Chondrocyte (in vitro differentiated cells): ENCODE measurements around the gene CHL1. TPM values are rescaled to one million over a fixed set of nuclear protein-coding genes. Genes with fewer than 3 reads are reported as not detected.

Experiments
- DNase-seq: peaks from one replicate; pipeline ENCODE4 v3.0.0; 2021; ENCODE audit warnings: mixed read lengths, low spot score
- H3K27ac Mint-ChIP-seq: one replicate; pipeline ENCODE4 v1.8.0; 2021; ENCODE audit warnings: mild to moderate bottlenecking, moderate library complexity, mixed read lengths; ENCODE audit not compliant: unreplicated experiment
- H3K27me3 Mint-ChIP-seq: 2 replicates; pipeline ENCODE4 v1.8.0; 2021; ENCODE audit warnings: low read depth, mixed read lengths
- H3K36me3 Mint-ChIP-seq: 2 replicates; pipeline ENCODE4 v1.8.0; 2021; ENCODE audit warnings: low read depth, mixed read lengths
- H3K4me1 Mint-ChIP-seq: 2 replicates; pipeline ENCODE4 v1.8.0; 2021; ENCODE audit warnings: low read depth, mild to moderate bottlenecking, mixed read lengths
- H3K4me3 Mint-ChIP-seq: one replicate; pipeline ENCODE4 v1.8.0; 2021; ENCODE audit warnings: mild to moderate bottlenecking, moderate library complexity, mixed read lengths; ENCODE audit not compliant: unreplicated experiment
- H3K9me3 Mint-ChIP-seq: 2 replicates; pipeline ENCODE4 v1.8.0; 2021; ENCODE audit warnings: low read depth, mixed read lengths
- CTCF ChIP-seq: fragments of 200-600 bp; sonication (generic); IDR thresholded peaks from 2 replicates; pipeline ENCODE4 v1.5.0; 2021; ENCODE audit warnings: antibody characterized with exemption, mild to moderate bottlenecking, moderate library complexity
- total RNA-seq: library from RNA; stranded (reverse); gene quantifications from 3 replicates; pipeline ENCODE4 v1.2.1, GENCODE V29; 2021

CHL1 gene
- total RNA-seq, 1 donor from 2014 or later = not detected

- Mint-ChIP-seq H3K9me3 (no peaks in the 10 kb centered on the region), H3K36me3 (no peaks in the 10 kb centered on the region), H3K27me3 (peaks cover 3% of the 10 kb centered on the region), H3K4me3 (no peak overlapping the region), H3K27ac (peak overlapping the region; percentile 14), H3K4me1 (no peaks in the 10 kb centered on the region)
- DNase-seq = no peak
- TF ChIP-seq CTCF = no peak
Measured at GRCh38 chr3:330494-331115, 134.0 kb downstream of the CHL1 start.

DNA sequence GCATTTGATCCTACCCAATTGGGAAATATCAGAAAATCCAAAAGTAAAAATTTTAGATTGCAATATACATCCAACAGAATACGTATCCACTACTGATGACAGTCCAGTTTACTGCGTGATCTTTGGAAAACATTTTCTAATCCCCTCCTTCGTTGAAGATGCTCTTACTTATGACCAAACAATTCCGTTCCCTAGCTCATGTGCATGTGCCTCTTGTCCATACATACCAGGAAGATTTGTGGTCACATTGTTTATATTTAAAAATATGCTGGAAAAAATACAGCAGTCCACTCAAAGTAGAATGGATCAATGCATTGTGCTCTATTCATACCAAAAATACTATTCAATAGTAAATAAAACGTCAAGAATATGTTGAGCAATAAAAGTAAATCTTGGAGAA is 135.3 kb downstream of the CHL1 start:
- DNase-seq = no peak
- no peak overlapping the region for H3K4me3 Mint-ChIP-seq
- H3K4me1 Mint-ChIP-seq = no peaks in the 10 kb centered on the region
- H3K27me3 Mint-ChIP-seq = peaks cover 3% of the 10 kb centered on the region
- TF ChIP-seq CTCF = no peak
- H3K9me3 Mint-ChIP-seq = no peaks in the 10 kb centered on the region
- no peak overlapping the region for H3K27ac Mint-ChIP-seq
- no peaks in the 10 kb centered on the region for H3K36me3 Mint-ChIP-seq

- Mint-ChIP-seq H3K36me3 (no peaks in the 10 kb centered on the region), H3K4me3 (no peak overlapping the region), H3K27me3 (peaks cover 3% of the 10 kb centered on the region), H3K4me1 (no peaks in the 10 kb centered on the region), H3K9me3 (no peaks in the 10 kb centered on the region), H3K27ac (no peak overlapping the region)
- no peak for TF ChIP-seq CTCF
- DNase-seq = no peak
Measured at GRCh38 chr3:332701-333100, 136.1 kb downstream of the CHL1 start.

DNA sequence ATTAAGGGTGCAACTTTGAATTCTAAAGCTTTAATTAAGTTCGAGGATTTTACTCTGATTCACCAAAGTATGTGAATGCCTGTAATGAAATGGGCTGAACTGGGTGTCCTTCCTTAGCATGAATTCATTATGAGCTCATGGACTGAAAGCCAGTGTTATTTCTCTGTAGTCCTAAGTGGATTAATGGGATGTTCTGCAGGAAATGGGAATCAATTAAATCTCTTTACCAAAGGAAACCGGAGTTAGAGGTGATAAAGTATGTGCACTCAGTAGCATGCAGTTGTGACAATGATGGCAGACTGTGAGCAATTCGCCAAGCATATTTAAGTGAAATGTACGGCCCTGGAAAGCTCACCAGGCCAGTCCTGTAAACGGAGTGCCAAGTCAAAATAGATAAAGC is 138.7 kb downstream of the CHL1 start:
- Mint-ChIP-seq H3K9me3 (no peaks in the 10 kb centered on the region), H3K27me3 (peaks cover 3% of the 10 kb centered on the region), H3K36me3 (no peaks in the 10 kb centered on the region), H3K4me3 (no peak overlapping the region), H3K27ac (no peak overlapping the region), H3K4me1 (no peaks in the 10 kb centered on the region)
- no peak for TF ChIP-seq CTCF
- DNase-seq = no peak

GRCh38 chr3:339351-339750 is 142.8 kb downstream of the CHL1 start:
- Mint-ChIP-seq H3K27ac (no peak overlapping the region), H3K4me1 (no peaks in the 10 kb centered on the region), H3K27me3 (peaks cover 4% of the 10 kb centered on the region), H3K36me3 (no peaks in the 10 kb centered on the region), H3K4me3 (no peak overlapping the region), H3K9me3 (no peaks in the 10 kb centered on the region)
- no peak for DNase-seq
- no peak for TF ChIP-seq CTCF
